ENCODE results near the gene ALKBH5.

DNA sequence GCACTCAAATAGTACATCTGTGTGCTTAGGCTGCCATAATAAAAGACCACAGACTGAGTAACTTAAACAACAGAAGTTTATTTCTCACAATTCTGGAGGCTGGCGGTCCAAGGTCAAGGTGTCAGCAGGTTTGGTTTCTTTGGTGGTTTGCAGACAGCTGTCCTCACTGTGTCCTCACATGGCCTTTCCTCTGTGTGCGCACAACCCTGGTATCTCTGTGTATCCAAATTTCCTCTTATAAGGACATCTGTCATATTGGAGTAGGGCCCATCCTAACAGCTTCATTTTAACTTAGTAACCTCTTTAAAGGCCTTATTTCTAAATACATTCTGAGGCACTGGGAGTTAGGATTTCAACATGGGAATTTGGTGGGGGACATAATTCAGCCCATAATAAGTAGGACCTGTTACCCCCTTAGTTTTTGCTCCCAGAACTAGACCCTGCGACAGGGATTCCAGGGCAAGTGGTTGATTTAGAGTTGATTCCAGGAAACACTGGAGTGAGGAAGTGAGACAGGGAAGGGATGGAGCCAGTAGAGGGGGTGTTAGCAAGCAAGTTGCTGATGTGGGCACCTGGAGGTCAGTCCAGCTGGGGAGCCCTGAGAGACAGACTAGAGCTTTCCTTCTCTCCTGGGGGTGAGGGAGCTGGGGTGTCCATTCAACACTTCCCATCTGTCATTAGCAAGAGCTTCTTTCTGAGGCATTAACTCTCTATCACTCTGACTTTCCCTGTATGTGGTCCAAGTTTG is 10.9 kb upstream of the ALKBH5 start:
- TF ChIP-seq CTCF (conservative IDR thresholded peaks at IDR 0.05; ENCODE audit: low read depth, low read length) (no peak), EZH2 (IDR thresholded peaks at IDR 0.05; ENCODE audit: borderline replicate concordance, low read depth, low read length, poor library complexity, severe bottlenecking) (no peak)

Data from A673 (cell line).